Fibroblast of pulmonary artery (primary cell): ENCODE data around the gene TMEM61.
A peak's percentile ranks its signal among the peaks of the same experiment; 100 is the strongest.

Source experiments
- DNase-seq: peaks from one replicate; pipeline ENCODE4 v3.0.0-alpha.2; 2010; ENCODE audit warnings: low read depth
- H3K4me3 ChIP-seq: replicated peaks from 2 replicates; pipeline ENCODE4 v1.5.1; 2011; ENCODE audit warnings: low read depth, mild to moderate bottlenecking, control low read depth, low read length, moderate library complexity
- TF ChIP-seq, protein P1 (sequence below): IDR thresholded peaks from 2 replicates; pipeline ENCODE4 v1.5.1; 2011; ENCODE audit warnings: mild to moderate bottlenecking, control low read depth, low read length, inconsistent platforms; ENCODE audit errors: missing control alignments

Gene TMEM61

DNA sequence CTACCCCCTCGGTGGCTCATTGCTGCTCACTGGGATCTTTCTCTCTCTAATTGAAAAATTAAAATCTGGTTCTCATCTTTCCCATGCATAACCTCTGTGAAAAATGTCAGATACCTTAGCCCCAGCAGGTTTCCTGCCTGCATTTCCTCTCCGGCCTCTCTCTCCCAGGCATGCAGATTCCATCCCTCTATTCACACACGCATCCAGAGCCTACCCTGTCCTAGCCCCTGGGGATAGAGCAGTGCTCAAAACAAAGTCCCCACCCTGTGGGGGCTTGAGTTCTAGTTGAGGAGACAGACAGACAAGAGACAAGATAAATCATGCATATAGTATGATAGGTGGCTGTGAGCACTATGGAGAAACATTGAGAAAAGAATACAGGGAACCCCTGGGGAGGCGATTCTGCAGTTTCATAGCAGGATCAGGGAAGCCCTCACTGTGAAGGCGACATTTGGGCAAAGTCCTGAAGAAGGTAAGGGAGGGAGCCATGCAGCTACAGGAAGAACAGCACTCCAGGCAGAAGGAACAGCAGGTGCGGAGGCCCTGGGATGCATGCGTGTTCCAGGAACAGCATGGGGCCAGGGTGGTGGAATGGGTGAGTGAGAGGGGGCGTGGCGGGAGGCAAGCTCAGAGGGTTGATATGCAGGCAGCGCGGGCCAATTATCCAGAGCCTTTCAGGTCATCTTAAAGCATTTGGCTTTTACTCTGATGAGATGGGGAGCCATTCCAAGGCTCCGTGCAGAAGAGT is 14.8 kb downstream of the TMEM61 start:
- no peak for DNase-seq
- no peak overlapping the region for H3K4me3 ChIP-seq
- TF ChIP-seq, protein P1, sequence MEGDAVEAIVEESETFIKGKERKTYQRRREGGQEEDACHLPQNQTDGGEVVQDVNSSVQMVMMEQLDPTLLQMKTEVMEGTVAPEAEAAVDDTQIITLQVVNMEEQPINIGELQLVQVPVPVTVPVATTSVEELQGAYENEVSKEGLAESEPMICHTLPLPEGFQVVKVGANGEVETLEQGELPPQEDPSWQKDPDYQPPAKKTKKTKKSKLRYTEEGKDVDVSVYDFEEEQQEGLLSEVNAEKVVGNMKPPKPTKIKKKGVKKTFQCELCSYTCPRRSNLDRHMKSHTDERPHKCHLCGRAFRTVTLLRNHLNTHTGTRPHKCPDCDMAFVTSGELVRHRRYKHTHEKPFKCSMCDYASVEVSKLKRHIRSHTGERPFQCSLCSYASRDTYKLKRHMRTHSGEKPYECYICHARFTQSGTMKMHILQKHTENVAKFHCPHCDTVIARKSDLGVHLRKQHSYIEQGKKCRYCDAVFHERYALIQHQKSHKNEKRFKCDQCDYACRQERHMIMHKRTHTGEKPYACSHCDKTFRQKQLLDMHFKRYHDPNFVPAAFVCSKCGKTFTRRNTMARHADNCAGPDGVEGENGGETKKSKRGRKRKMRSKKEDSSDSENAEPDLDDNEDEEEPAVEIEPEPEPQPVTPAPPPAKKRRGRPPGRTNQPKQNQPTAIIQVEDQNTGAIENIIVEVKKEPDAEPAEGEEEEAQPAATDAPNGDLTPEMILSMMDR, result no peak

DNA sequence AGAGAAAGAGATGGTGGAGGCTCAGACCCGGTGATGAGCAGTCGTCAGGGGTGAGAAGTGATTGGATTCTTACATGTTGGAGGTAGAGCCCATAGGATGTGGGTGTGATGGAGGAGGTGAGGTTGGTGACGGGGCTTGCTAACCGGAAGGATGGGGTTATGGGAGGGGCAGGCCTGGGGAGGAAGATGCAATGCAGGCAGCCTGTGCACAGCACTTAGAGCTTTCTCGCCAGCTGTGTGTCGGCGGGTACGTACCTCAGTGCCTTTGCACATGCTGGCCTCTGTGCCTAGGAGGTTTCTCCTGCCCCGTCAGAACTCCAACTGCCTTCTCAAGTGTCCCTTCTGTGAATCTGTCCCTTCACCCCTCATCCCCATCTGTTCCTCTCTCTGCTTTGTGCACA is 15.4 kb downstream of the TMEM61 start:
- DNase-seq, result no peak
- TF ChIP-seq, protein P1, result no peak
- H3K4me3 ChIP-seq, result no peak overlapping the region

DNA sequence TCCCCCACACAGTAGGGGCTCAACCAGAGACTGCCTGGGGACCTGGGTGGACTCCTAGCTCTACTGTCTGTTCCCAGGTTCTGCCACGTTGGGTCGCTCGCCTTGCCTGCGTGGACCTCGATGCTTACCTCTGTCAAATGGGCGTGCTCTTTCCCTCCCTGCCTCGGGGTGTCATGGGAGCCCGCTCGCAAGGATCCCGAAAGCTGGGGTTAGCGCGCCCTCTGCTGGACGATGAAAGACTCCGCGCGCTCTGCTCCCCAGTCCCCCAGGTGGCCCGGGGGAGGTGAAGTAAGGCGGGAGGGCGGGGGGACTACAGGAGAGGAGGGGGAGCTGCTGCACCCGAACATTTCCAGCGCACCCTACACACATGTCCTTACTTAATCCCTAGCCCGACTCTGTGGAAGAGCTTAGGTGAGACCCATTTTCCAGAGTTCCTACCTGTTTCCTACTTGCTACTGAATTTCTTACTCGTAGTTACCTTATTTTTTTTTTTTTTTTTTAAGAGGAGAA is 16.0 kb downstream of the TMEM61 start:
- no peak overlapping the region for H3K4me3 ChIP-seq
- TF ChIP-seq, protein P1, result peak; percentile 61
- DNase-seq, result peak; percentile 67

DNA sequence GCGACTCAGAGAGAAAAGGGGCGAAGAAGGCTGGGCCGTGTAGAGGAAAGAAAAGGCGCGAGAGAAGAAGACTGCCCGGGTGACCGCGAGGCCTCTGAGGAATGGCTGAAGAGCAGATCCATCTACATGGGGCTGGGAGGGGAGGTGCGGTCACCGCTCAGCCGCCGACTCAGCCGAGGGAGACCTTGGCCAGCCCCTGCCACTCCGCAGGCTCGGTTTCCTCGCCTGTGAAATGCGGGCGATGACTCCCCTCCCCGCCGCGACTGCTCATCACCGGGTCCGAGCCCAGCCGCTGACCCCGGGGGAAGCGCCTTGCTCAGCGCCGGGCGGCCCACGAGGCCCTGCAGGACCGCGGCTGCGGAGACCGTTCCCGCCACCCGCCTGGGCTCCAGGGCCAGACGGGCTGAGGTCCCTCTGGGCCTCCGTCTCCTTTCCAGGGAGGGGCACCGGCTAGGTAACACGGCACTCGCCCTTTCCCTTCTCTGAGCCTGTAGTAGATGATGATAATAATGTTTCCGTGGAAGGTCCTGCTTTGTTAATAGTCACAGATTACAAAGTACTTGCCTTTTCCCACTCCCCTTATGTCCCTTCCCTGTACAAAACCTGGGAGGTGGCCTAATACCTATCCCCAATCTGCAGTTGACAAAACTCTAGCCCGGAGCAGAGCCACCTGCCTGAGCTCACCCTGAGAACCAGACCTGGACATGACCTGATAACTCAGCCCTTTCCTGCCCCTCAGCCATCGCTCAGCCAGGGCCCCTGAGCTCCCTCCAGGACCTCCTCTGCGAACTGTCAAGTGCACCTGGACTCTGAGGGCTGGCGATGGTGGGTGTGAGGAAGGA is 16.7 kb downstream of the TMEM61 start:
- no peak for DNase-seq
- TF ChIP-seq, protein P1, result no peak
- H3K4me3 ChIP-seq, result no peak overlapping the region

DNA sequence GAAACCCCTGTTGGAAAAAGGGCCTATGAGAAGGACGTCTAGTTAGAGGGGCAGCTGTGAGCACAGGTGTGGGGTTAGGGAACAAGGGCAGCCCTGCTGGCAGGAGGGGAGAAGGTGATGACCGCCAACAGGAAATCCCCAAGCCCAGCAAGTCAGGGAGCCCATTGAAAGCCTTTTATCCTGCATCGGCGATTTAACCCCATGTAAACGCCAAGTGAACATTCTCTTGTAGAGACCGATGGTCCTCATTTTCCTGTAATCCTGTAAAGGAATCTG is 17.2 kb downstream of the TMEM61 start:
- H3K4me3 ChIP-seq, result no peak overlapping the region
- no peak for DNase-seq
- TF ChIP-seq, protein P1, result no peak

DNA sequence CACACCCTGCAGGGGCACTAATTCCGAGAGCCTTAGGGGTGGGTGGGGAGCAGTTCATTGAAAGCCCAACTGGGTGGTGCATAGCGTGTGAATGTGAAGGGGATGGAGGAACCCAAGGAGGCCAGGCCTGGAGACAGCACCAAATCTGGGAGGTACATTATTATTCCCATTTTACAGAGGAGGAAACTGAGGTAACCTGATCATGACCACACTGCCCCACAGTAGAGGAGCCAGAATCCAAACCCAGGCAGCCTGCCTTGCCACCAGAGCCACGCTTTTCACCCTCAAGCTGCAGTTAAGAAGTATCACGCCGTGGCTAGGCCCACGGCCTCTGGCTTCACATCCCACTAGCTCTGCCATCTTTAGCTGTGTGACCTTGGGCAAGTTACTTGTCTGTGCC is 17.7 kb downstream of the TMEM61 start:
- no peak overlapping the region for H3K4me3 ChIP-seq
- TF ChIP-seq, protein P1, result no peak
- DNase-seq, result no peak
